ENCODE measurements around the gene SLC25A23.

The SLC25A23 gene

GRCh38 chr19:6423499-6424194, 35.9 kb downstream of the SLC25A23 start:
- Histone ChIP-seq H2AFZ (ENCODE audit: low read depth, low read length) (no peak overlapping the region), H3K79me2 (ENCODE audit: insufficient read depth, low read length) (peaks cover 58% of the 10 kb centered on the region), H3K9me3 (ENCODE audit: insufficient read depth, low read length, severe bottlenecking) (no peaks in the 10 kb centered on the region), H3K4me2 (ENCODE audit: insufficient read depth, low read length) (peak overlapping the region; percentile 97), H3K36me3 (ENCODE audit: insufficient read depth, low read length) (peaks cover 54% of the 10 kb centered on the region), H4K20me1 (ENCODE audit: insufficient read depth, low read length) (peaks cover 55% of the 10 kb centered on the region), H3K9ac (ENCODE audit: low read depth, low read length) (peak overlapping the region; percentile 89), H3K27me3 (ENCODE audit: insufficient read depth, low read length, poor library complexity) (no peaks in the 10 kb centered on the region), H3K4me1 (ENCODE audit: insufficient read depth, low read length) (peaks cover 39% of the 10 kb centered on the region), H3K4me3 (ENCODE audit: low read depth in 1 of 2, low read length in 2 of 2) (peak overlapping the region; percentile 90 to 95; a peak in 3 of 4 replicates), H3K27ac (ENCODE audit: low read length) (peak overlapping the region; percentile 74)
- DNase-seq: peak; percentile 51
- TF ChIP-seq CTCF (IDR thresholded peaks at IDR 0.05; ENCODE audit: borderline replicate concordance, extremely low read depth, low read length, poor library complexity, severe bottlenecking) (no peak), EZH2 (IDR thresholded peaks at IDR 0.05; ENCODE audit: borderline replicate concordance, low read depth, low read length, severe bottlenecking) (no peak)
- no peak for ATAC-seq (ENCODE audit: insufficient read depth, low read depth)

- ATAC-seq (ENCODE audit: insufficient read depth, low read depth): no peak
- Histone ChIP-seq H2AFZ (ENCODE audit: low read depth, low read length) (no peak overlapping the region), H3K27ac (ENCODE audit: low read length) (no peak overlapping the region), H4K20me1 (ENCODE audit: insufficient read depth, low read length) (peaks cover 78% of the 10 kb centered on the region), H3K9ac (ENCODE audit: low read depth, low read length) (no peak overlapping the region), H3K4me1 (ENCODE audit: insufficient read depth, low read length) (peaks cover 37% of the 10 kb centered on the region), H3K79me2 (ENCODE audit: insufficient read depth, low read length) (peaks cover 69% of the 10 kb centered on the region), H3K9me3 (ENCODE audit: insufficient read depth, low read length, severe bottlenecking) (no peaks in the 10 kb centered on the region), H3K4me2 (ENCODE audit: insufficient read depth, low read length) (peak overlapping the region; percentile 97), H3K27me3 (ENCODE audit: insufficient read depth, low read length, poor library complexity) (no peaks in the 10 kb centered on the region), H3K4me3 (ENCODE audit: low read depth in 1 of 2, low read length in 2 of 2) (peak overlapping the region in 1 of 2 experiments; percentile 90; a peak in 1 of 4 replicates), H3K36me3 (ENCODE audit: insufficient read depth, low read length) (peaks cover 77% of the 10 kb centered on the region)
- no peak for TF ChIP-seq EZH2 (IDR thresholded peaks at IDR 0.05; ENCODE audit: borderline replicate concordance, low read depth, low read length, severe bottlenecking)
- no peak for TF ChIP-seq CTCF (IDR thresholded peaks at IDR 0.05; ENCODE audit: borderline replicate concordance, extremely low read depth, low read length, poor library complexity, severe bottlenecking)
- DNase-seq: no peak
Observed at GRCh38 chr19:6421075-6422014, 38.2 kb downstream of the SLC25A23 start.

- Histone ChIP-seq H3K36me3 (ENCODE audit: insufficient read depth, low read length) (peaks cover 98% of the 10 kb centered on the region), H3K4me3 (ENCODE audit: low read depth in 1 of 2, low read length in 2 of 2) (no peak overlapping the region), H3K4me1 (ENCODE audit: insufficient read depth, low read length) (peaks cover 23% of the 10 kb centered on the region), H3K4me2 (ENCODE audit: insufficient read depth, low read length) (no peak overlapping the region), H2AFZ (ENCODE audit: low read depth, low read length) (no peak overlapping the region), H3K9me3 (ENCODE audit: insufficient read depth, low read length, severe bottlenecking) (no peaks in the 10 kb centered on the region), H4K20me1 (ENCODE audit: insufficient read depth, low read length) (peaks cover 94% of the 10 kb centered on the region), H3K27me3 (ENCODE audit: insufficient read depth, low read length, poor library complexity) (no peaks in the 10 kb centered on the region), H3K79me2 (ENCODE audit: insufficient read depth, low read length) (peaks cover 60% of the 10 kb centered on the region), H3K9ac (ENCODE audit: low read depth, low read length) (no peak overlapping the region), H3K27ac (ENCODE audit: low read length) (no peak overlapping the region)
- DNase-seq: no peak
- ATAC-seq (ENCODE audit: insufficient read depth, low read depth): no peak
- TF ChIP-seq EZH2 (IDR thresholded peaks at IDR 0.05; ENCODE audit: borderline replicate concordance, low read depth, low read length, severe bottlenecking) (no peak), CTCF (IDR thresholded peaks at IDR 0.05; ENCODE audit: borderline replicate concordance, extremely low read depth, low read length, poor library complexity, severe bottlenecking) (no peak)
Observed at GRCh38 chr19:6418562-6418932, 41.0 kb downstream of the SLC25A23 start.
